Measurements from ENCODE around the gene TNNC2.
"Not testable (repeated sequence)": the region's sequence is repeated elsewhere in the genome, so short reads cannot be mapped to it uniquely, and the experiment has no call there.

TNNC2 gene

DNA sequence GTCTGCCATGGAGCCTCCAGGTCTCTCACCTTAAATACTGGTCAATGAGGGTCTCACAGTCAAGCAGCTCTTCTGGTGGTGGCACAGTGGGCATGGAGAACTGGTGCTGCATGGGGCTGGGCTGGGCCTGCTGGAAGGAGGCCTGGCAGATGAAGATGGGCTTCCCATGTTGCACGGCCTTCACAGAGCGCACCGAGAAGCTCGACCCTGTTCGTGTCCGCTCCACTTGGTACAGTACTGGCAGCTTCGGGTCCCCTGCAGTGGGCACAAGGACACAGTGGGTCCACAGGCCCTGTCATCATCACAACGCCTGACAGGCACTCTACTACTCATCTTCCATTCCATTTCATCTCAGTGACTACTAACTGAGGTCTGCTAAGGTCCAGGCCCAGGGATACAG lies 21.3 kb upstream of the TNNC2 start:
- no peak for DNase-seq

- DNase-seq = no peak
Measured at GRCh38 chr20:45845452-45845851, 18.3 kb upstream of the TNNC2 start.

- no peak for DNase-seq
Measured at GRCh38 chr20:45843506-45843905, 16.4 kb upstream of the TNNC2 start.

GRCh38 chr20:45842169-45842812 lies 15.2 kb upstream of the TNNC2 start:
- no peak for DNase-seq

- DNase-seq = no peak
Measured at GRCh38 chr20:45841407-45842129, 14.5 kb upstream of the TNNC2 start.

DNA sequence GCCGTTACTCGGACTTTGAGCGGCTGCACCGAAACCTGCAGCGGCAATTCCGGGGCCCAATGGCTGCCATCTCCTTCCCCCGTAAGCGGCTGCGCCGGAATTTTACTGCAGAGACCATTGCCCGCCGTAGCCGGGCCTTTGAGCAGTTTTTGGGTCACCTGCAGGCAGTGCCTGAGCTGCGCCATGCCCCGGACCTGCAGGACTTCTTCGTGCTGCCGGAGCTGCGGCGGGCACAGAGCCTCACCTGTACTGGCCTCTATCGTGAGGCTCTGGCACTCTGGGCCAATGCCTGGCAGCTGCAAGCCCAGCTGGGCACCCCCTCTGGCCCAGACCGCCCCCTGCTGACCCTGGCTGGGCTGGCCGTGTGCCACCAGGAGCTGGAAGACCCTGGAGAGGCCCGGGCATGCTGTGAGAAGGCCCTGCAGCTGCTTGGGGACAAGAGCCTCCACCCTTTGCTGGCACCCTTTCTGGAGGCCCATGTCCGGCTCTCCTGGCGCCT lies 13.6 kb upstream of the TNNC2 start:
- DNase-seq = no peak

GRCh38 chr20:45836841-45837240 lies 9.7 kb upstream of the TNNC2 start:
- DNase-seq = no peak

DNA sequence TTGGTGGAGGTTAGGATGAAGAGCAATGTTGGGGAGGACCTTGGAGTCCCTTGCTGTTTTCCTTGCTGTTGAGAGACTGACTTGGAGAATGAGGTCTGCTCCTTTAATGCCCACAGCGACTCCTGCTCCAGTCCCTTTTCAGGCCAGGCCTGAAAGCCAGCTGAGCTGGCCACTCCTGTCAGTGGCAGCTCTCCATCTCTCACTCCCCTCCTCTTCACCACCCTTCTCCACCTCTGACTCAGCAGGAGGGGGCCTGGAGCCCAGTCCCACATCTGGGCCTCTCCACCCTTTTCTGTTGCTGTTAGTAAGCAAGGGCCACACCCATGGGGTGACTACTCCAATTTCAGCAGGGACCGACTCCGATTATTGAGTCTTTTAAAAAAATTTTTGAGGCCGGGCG lies 8.7 kb upstream of the TNNC2 start:
- DNase-seq = no peak

- DNase-seq = no peak
Measured at GRCh38 chr20:45835329-45835765, 8.2 kb upstream of the TNNC2 start.

DNA sequence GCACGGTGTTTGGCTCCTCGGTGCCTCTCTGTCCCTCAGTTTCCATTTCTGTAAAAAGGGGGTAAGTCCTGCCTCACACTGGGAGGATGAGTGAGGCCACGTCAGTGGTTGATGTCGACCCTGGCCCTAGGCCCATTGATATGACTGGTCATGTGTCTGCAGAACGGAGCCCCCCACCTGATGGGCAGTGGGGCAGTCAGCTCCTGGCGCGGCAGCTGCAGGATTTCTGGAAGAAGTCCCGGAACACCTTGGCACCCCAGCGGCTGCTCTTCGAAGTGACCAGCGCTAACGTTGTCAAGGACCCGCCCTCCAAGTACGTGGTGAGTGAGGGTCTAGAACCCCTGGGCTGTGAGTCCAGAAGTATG lies 7.7 kb upstream of the TNNC2 start:
- no peak for DNase-seq

DNA sequence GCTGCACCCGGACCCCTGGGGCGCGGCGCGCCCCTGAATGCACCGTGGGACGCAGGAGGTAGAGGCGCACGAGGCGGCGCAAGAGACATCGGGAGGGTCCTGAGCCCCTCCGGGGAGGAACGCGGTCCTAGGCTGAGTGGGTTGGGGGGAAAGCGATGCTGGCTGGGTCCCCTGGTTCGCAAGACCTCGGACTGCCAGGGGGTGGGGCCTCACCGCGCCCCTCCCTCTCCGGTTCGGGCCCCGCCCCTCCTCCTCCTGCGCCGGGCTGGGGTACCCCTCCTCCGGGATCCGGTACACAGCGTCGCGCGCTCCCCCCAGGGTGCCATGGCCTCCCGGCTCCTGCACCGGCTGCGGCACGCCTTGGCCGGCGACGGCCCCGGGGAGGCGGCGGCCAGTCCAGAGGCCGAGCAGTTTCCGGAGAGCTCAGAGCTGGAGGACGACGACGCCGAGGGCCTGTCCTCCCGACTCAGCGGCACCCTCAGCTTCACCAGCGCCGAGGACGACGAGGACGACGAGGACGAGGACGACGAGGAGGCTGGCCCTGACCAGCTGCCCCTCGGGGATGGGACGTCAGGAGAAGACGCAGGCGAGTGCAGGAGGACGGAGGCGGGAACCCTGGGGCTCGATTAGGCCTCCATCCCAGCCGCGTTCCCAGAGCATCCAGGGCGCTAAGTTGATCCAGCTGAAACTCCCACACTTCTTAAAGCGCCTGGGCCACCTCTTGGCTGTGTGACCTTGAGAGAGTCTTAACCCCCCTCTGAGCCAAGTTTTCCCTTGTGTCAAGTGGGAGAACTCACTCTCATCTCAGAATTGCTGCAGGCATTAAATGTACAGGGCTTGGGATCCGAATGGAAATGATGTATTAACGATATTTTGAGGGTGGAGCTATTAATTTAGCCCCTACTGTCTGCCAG lies 7.0 kb upstream of the TNNC2 start:
- no peak for DNase-seq

GRCh38 chr20:45833030-45833882 lies 6.1 kb upstream of the TNNC2 start, which contains the start of gene SNX21:
Gene SNX21 (plus strand): TSS chr20:45833799. CDS start chr20:45833920, 121 bp downstream.
- no peak for DNase-seq

GRCh38 chr20:45832619-45833018 lies 5.5 kb upstream of the TNNC2 start:
- no peak for DNase-seq

DNA sequence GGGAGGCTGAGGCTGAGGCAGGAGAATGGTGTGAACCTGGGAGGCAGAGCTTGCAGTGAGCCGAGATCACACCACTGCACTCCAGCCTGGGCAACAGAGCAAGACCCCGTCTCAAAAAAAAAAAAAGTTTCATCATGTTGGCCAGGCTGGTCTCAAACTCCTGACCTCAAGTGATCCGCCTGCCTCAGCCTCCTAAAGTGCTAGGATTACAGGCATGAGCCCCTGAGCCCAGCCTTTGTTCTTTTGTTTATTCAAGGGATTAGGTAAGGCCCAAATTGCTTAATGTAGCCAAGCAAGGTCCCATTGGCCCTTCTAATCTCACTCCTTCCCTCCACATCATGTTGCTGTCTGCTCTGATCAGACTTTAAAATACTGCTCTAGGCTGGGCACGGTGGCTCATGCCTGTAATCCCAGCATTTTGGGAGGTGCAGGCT lies 2.6 kb upstream of the TNNC2 start:
- not testable (repeated sequence) for DNase-seq

GRCh38 chr20:45828589-45828988 lies 1.5 kb upstream of the TNNC2 start:
- DNase-seq = no peak

GRCh38 chr20:45827712-45828111 lies 600 bp upstream of the TNNC2 start:
- DNase-seq = no peak

GRCh38 chr20:45826381-45827019 lies 612 bp downstream of the TNNC2 start:
- no peak for DNase-seq

DNA sequence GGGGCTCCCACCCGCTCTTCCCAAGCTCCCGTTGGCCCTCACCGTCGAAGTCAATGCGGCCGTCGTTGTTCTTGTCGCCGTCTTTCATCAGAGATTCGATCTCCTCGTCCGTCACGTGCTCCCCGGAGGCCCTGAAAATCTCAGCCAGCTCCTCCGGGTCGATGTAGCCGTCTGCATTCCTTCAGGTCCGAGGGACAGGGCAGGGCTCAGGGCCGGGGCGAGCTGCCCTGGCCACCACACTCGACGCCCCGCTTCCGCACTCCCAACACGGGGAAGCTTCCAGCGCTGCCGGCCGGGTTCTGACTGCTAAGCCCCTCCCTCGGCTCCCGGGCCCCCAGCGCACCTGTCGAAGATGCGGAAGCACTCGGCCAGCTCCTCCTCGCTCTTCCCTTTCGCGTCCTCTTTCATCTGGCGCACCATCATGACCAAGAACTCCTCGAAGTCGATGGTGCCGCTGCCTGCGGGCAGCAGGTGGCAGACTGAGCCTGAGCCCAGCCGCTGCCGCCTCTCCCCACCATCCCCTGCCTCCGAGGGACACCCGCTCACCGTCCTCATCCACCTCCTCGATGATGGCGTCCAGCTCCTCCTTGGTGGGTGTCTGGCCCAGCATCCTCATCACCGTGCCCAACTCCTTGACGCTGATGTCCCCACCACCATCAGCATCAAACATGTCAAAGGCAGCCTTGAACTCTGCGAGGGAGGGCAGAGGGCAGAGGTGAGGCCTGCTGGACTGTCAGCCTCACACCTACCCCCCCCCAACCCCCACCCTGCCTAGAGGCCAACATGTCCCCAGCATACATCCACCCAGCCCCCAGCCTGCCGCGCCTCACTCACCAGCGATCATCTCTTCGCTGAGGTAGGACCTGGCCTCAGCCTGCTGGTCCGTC lies 2.9 kb downstream of the TNNC2 start:
- DNase-seq = peak; percentile 17

DNA sequence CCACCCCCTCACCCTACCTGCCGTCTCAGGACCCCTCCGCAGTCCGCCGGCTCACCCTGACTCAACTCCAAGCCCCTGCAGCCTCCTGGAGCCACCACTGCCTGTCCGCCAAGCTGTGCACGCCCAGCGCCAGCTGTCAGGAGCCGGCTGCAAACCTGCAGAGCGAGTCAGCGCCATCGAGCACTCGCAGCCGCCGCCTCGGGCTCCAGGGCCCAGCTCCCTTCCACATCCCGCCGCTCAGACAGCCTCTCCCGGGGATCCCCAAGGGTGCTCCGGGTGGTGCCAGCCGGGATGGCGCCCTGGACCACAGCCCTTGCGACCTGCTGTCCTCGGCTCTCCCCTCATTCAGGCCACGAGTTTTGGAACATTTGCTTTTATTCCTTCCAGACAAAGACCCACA lies 4.3 kb downstream of the TNNC2 start:
- no peak for DNase-seq

- no peak for DNase-seq
Measured at GRCh38 chr20:45821947-45822346, 5.2 kb downstream of the TNNC2 start.

DNA sequence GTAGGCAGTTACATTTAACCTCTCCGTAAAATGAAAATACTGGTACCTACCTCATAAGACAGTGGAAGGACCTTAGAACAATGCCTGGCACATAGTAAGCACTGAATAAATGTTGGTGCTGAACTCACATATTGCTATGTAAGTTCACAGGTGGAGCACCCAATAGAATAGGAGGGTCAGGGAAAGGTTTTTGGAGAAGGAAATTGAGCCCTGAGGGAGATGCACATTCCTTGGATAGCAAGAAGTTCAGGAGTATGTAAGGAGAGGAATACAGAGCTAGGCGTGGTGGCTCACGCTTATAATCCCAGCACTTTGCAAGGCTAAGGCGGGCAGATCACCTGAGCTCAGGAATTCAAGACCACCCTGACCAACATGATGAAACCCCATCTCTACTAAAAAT lies 7.6 kb downstream of the TNNC2 start:
- no peak for DNase-seq

All from NCI-H2029 treated with DMSO at 0.1 percent for 48 hours (cell line).